GM19455 (cell line): Measurements from ENCODE around the gene PRSS2.

Experiments used
- ATAC-seq: cut with Tn5 transposase; IDR thresholded peaks from one replicate; pipeline ENCODE4 v1.9.1; 2021; ENCODE audit not compliant: unreplicated experiment

The PRSS2 gene

GRCh38 chr7:142784716-142785115 lies 13.9 kb downstream of the PRSS2 start:
- ATAC-seq = no peak

DNA sequence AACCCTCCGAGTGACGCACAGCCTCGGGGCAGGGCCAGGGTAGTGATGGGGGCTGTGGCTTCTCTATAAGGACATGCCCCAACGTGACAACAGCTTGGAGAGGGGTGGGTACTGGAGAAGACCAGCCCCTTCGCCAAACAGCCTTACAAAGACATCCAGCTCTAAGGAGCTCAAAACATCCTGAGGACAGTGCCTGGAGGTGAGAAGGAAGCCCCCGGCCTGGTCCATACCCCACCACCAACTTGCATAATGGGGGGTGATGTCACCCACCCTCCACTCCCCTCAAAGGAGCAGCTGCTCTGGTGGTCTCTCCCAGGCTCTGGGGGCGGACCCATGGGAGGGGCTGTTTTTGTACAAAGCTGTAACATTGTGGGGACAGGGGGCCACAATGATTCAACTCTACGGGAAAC lies 15.1 kb downstream of the PRSS2 start:
- ATAC-seq = no peak

DNA sequence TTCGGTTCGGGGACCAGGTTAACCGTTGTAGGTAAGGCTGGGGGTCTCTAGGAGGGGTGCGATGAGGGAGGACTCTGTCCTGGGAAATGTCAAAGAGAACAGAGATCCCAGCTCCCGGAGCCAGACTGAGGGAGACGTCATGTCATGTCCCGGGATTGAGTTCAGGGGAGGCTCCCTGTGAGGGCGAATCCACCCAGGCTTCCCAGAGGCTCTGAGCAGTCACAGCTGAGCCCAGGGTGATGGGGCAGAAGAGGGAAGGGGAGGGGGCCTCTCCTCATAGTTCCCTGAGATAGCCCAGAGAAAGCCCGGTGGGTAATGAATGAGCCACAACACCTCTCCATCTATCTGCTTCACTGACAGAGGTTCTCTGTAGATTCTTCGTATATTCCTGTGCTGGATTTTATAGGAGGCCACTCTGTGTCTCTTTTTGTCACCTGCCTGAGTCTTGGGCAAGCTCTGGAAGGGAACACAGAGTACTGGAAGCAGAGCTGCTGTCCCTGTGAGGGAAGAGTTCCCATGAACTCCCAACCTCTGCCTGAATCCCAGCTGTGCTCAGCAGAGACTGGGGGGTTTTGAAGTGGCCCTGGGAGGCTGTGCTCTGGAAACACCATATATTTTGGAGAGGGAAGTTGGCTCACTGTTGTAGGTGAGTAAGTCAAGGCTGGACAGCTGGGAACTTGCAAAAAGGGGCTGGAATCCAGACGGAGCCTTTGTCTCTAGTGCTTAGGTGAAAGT lies 16.4 kb downstream of the PRSS2 start:
- no peak for ATAC-seq

DNA sequence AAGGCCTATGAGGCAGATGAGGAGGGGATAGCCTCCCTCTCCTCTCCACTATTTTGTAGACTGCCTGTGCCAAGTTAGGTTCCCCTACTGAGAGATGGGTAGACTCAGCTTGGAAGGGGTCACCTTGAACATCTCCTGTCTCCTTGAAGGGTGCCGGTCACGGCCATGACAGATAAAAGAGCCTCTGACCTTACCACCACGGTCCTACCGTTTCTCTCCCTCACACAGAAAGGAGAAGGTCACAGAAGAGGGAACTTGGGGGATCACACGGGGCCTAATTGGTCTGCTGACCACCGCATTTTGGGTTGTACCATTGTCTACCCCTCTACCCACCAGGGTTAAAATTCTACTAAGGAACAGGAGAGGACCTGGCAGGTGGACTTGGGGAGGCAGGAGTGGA lies 17.0 kb downstream of the PRSS2 start:
- ATAC-seq = no peak

DNA sequence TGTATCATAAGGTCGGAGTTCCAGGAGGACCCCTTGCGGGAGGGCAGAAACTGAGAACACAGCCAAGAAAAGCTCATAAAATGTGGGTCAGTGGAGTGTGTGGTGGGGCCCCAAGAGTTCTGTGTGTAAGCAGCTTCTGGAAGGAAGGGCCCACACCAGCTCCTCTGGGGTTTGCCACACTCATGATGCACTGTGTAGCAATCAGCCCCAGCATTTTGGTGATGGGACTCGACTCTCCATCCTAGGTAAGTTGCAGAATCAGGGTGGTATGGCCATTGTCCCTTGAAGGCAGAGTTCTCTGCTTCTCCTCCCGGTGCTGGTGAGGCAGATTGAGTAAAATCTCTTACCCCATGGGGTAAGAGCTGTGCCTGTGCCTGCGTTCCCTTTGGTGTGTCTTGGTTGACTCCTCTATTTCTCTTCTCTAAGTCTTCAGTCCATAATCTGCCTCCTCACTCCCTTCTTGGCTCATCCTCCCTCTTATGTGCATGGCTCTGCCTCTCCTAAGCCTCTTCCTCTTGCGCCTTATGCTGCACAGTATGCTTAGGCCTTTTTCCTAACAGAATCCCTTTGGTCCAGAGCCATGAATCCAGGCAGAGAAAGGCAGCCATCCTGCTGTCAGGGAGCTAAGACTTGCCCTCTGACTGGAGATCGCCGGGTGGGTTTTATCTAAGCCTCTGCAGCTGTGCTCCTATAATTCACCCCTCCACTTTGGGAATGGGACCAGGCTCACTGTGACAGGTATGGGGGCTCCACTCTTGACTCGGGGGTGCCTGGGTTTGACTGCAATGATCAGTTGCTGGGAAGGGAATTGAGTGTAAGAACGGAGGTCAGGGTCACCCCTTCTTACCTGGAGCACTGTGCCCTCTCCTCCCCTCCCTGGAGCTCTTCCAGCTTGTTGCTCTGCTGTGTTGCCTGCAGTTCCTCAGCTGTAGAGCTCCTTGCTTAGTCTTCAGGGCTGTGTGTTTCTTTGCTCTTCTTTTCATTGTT lies 17.8 kb downstream of the PRSS2 start:
- ATAC-seq = no peak

DNA sequence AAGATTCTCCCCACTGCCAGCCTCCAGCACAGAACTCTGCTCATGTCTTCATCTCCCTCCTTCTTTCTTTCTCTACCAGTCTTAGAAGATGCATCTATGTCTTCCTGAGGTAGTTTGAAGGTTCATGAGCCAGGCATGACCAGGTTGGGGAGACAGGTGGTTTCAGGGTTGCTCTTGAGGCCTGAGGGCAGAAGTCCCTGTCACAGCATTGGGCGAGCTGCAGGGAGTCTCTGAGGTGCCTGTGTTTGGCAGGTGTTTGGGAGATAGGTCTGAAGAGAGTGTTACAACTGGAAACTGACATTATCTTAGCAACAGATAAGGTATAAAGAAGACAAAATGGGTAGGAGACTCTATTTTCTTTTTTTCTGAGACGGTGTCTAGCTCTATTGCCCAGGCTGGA lies 18.7 kb downstream of the PRSS2 start:
- no peak for ATAC-seq

GRCh38 chr7:142790056-142790455 lies 19.3 kb downstream of the PRSS2 start:
- ATAC-seq = no peak

DNA sequence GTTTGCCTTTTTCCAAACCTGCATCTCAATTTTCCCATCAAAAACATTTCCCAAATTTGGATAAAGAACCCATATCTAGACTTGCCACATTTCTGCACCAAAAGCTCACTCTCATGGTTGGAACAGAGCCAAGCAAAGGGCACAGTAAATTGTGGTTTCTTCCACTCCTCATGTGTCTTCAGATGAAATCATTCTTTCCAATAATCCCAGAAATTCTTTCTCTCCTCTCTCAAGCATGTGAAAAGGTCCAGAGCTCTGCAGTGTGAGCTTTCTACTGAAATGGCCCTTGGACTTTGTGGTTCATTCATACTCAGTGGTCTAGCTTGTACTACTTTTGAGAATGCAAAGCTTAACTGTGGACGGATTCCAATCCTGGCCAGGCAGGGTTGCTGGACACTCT lies 19.8 kb downstream of the PRSS2 start:
- ATAC-seq = no peak

DNA sequence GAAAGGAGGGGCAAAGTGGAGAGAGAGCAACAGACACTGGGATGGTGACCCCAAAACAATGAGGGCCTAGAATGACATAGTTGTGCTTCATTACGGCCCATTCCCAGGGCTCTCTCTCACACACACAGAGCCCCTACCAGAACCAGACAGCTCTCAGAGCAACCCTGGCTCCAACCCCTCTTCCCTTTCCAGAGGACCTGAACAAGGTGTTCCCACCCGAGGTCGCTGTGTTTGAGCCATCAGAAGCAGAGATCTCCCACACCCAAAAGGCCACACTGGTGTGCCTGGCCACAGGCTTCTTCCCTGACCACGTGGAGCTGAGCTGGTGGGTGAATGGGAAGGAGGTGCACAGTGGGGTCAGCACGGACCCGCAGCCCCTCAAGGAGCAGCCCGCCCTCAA lies 20.7 kb downstream of the PRSS2 start:
- no peak for ATAC-seq

GRCh38 chr7:142792129-142792528 lies 21.4 kb downstream of the PRSS2 start:
- no peak for ATAC-seq

GRCh38 chr7:142792593-142792992 lies 21.8 kb downstream of the PRSS2 start:
- ATAC-seq = no peak

DNA sequence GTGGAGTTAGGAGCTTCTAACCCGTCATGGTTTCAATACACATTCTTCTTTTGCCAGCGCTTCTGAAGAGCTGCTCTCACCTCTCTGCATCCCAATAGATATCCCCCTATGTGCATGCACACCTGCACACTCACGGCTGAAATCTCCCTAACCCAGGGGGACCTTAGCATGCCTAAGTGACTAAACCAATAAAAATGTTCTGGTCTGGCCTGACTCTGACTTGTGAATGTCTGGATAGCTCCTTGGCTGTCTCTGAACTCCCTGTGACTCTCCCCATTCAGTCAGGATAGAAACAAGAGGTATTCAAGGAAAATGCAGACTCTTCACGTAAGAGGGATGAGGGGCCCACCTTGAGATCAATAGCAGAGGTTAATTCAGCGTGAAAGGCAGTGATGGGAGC lies 22.4 kb downstream of the PRSS2 start:
- ATAC-seq = no peak

- no peak for ATAC-seq
Measured at GRCh38 chr7:142795339-142795863, 24.6 kb downstream of the PRSS2 start.

DNA sequence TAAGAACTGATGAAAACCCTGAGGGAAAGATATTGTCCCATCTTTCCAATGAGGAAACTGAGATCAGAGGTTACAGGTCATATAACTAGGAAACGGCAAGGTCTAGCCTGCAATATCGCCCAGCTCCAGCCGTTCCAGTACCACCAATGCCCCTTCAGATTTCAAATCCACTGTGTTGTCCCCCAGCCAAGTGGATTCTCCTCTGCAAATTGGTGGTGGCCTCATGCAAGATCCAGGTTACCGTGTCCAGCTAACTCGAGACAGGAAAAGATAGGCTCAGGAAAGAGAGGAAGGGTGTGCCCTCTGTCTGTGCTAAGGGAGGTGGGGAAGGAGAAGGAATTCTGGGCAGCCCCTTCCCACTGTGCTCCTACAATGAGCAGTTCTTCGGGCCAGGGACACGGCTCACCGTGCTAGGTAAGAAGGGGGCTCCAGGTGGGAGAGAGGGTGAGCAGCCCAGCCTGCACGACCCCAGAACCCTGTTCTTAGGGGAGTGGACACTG lies 25.3 kb downstream of the PRSS2 start:
- ATAC-seq = no peak

GRCh38 chr7:142796501-142797390 lies 26.0 kb downstream of the PRSS2 start:
- peak; percentile 49 for ATAC-seq

GRCh38 chr7:142797391-142798377 lies 26.9 kb downstream of the PRSS2 start:
- ATAC-seq = peak; percentile 35

DNA sequence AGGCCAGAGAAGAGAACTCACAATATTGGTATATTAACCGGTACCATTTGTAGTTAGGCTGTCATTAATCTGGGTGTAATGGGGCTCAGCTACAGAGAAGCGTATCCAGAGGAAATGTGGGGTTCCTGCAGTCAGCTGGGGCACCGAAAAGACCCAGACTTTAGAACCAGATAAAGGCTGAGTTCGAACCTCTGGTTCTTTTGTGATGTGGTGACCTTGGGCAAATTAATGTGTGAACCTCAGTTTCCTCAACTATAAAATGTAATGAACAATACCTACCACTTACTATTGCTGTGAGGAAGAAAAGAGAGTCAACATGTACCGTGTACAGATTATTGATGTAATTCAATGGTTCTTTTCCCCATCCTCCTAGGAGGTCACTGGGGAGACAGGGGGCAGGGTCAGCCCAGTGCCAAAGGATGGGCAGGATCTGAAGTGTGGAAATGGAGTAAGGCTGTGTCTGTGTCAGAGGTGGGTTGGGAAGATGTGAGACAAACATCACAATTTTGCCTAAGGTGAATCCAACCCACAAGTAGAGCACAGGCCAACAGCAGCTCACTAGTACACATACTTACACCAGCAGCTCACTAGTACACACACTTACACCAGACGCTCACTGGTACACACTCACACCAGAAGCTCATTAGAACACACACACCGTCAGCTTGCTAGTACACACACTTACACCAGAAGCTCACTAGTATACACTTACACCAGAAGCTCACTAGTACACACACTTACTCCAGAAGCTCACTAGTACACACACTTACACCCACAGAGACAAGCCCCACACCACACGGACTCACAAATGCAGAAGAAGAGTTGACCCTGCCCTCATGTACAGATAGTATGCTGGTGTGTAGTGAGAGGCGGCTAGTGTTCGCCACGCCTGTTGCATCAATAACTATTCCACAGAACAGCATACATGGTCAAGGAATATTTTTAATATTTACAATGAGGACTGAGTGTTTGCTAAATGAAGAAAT lies 28.0 kb downstream of the PRSS2 start:
- no peak for ATAC-seq

DNA sequence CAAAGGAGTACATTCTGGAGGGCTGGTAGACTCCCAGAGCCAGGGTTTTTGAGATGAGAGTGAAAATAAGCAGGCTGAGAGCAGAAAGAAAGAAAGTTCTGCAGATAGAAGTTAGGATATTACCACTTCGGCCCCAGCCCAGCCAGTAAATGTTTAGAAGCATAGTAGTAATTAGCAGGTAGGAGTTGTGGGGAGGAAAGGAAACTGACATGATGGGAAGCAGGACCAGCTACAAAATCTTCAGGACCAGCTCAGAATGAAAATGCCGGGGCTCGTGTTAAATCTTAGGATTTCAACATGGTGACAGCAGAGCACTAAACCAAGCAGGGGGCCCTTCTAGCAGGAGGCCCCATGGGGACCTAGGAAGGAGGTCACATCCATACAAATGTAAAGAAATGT lies 28.7 kb downstream of the PRSS2 start:
- no peak for ATAC-seq
